ENCODE measurements around the gene MCC.

DNA sequence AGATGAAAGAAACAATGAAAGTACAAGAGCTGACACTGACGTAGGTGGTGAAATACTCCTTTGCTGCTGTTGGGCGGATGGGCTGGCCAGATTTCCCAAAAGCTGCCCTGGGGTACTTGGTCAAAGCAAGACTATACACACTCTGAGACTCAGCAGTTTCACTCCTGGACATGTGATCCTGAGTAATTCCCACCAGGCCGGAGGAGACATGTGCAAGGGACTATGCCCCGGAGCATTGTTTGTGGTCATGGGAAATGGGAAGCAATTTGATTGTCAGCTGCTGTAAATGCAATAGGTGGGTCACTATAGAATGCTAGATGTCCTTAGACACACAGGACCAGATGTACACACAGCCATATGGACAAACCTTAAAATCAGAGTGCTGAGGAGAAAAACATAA lies 395.6 kb downstream of the MCC start:
- TF ChIP-seq, protein P1, sequence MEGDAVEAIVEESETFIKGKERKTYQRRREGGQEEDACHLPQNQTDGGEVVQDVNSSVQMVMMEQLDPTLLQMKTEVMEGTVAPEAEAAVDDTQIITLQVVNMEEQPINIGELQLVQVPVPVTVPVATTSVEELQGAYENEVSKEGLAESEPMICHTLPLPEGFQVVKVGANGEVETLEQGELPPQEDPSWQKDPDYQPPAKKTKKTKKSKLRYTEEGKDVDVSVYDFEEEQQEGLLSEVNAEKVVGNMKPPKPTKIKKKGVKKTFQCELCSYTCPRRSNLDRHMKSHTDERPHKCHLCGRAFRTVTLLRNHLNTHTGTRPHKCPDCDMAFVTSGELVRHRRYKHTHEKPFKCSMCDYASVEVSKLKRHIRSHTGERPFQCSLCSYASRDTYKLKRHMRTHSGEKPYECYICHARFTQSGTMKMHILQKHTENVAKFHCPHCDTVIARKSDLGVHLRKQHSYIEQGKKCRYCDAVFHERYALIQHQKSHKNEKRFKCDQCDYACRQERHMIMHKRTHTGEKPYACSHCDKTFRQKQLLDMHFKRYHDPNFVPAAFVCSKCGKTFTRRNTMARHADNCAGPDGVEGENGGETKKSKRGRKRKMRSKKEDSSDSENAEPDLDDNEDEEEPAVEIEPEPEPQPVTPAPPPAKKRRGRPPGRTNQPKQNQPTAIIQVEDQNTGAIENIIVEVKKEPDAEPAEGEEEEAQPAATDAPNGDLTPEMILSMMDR (IDR thresholded peaks at IDR 0.05), result no peak
- no peak for TF ChIP-seq POLR2AphosphoS5 (IDR thresholded peaks at IDR 0.05)
- no peak for TF ChIP-seq POLR2A (IDR thresholded peaks at IDR 0.05; ENCODE audit: low read depth)
